Stimulated activated CD8-positive, alpha-beta memory T cell treated with anti-CD3 and anti-CD28 coated beads, Interleukin-7, amount 100 ng/mL, for 4 hours (primary cell): ENCODE data around the gene C11orf98.
"Not testable (repeated sequence)": the region's sequence is repeated elsewhere in the genome, so short reads cannot be mapped to it uniquely, and the experiment has no call there.

Experiments used
- DNase-seq, 2 donors: peaks; one replicate each; pipeline ENCODE4 v3.0.0-alpha.2; 2020; ENCODE audit warnings: low read depth in 2 of 2

C11orf98 gene

GRCh38 chr11:62682518-62682917 is 17.5 kb upstream of the C11orf98 start:
- no peak for DNase-seq

- DNase-seq: no peak
These were observed 15.8 kb upstream of the C11orf98 start for GRCh38 chr11:62680825-62681240.

- DNase-seq: peak; percentile 80 to 82
These were observed 14.0 kb upstream of the C11orf98 start, which contains the start of gene UBXN1 for GRCh38 chr11:62678770-62679696. UBXN1 (minus strand) TSS chr11:62679073; CDS start chr11:62678923, 150 bp downstream.

GRCh38 chr11:62678433-62678769 is 13.4 kb upstream of the C11orf98 start:
- DNase-seq: no peak

DNA sequence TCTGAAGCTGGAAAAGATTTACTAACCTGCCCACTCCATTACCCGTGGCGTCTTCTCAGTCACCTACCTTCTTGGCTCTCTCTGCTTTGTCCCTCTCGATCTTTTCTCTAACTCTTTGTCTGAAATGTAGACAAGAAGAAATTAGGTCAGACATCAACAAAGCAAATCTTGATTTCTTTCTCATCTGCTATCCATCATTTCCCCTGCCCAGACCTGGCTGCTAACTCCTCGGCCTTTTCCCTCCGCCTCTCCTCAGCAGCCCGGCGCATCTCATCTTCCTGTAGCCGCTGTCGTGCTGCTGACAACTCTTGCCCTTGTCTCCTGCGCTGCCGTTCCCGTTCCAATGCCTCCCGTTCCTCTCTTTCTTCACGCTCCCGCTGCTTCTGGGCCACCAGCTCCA is 12.7 kb upstream of the C11orf98 start:
- DNase-seq: no peak

- no peak for DNase-seq
These were observed 12.1 kb upstream of the C11orf98 start for GRCh38 chr11:62677156-62677555.

- DNase-seq: no peak
These were observed 11.7 kb upstream of the C11orf98 start for GRCh38 chr11:62676698-62677097.

- DNase-seq: not testable (repeated sequence)
These were observed 10.4 kb upstream of the C11orf98 start for GRCh38 chr11:62675415-62675814.

DNA sequence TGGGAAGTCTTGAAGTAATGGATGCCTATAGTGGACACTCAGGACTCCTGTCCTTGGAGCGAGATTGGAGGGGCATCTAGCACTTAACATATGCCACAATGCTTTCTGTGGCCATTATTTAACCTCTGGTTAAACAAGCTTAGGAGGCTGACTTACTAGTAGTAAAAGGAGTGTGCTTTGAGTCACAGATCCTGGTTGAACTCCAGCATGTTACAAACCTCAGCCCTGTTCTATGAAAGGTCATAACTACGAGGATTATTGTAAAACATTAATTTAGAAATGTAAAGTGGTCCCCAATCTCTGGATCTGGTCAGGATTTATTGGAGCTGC is 8.2 kb upstream of the C11orf98 start:
- DNase-seq: no peak

GRCh38 chr11:62671608-62672389 is 6.8 kb upstream of the C11orf98 start, which contains the start of the genes LBHD1 and UQCC3:
LBHD1 (minus strand) TSS chr11:62672267; CDS start chr11:62670031, 2,236 bp downstream.
UQCC3 (plus strand) TSS chr11:62671673; CDS start chr11:62671746, 73 bp downstream.
- peak; percentile 63 to 71 for DNase-seq

GRCh38 chr11:62671236-62671607 is 6.2 kb upstream of the C11orf98 start:
- DNase-seq: peak in 1 of 2 donors; percentile 13

DNA sequence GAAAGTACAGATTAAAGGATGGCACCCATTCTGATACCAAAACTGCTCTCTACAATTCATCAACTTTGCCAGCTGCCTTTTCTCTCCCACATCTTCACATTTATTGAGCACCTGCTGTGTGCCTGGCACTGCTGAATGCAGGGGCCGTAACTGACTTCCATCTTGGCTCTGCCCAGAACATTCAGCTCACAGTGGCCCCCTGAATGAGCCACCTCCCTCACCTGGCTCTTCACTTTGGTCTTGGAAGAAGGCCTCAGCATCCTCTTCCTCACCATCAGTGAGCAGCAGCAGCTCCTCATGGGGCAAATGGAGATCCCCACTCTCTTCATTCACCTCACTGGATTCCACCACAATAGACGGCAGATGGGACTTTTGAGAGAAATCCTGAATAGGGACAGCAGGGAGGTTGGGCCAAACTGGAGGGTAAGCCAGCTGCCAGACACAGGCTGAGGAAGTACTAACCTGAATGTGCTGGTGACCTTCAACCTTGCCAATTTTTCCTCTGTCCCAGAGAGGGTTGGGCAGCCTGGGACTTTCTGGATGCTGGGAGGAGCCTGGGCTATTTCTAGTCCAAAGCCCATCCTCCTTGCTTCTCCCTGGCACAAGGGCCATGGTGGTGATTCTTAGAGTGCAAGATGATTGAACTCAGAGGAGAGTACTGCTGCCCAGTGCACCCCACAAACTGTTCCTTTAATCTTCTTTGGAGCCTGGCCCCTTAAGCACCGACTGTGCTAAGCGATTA is 4.6 kb upstream of the C11orf98 start:
- DNase-seq: no peak

DNA sequence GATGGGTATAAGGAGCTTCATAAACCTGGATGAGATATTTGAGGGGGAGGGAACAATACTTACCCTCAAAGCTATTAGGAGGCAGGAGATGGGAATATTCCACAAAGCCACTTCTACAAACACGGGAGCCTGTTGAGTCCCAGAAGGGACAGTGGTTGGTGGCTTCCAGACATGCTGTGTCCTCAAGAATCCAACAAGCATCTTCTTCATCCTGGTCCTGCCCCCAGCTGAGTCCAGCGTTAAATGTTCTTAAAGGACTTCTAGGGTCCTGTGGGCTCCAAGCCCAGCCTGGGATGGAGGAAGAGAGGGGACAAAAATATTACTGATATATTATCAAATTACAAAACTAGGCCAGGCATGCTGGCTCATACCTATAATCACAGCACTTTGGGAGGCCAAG is 2.5 kb upstream of the C11orf98 start:
- no peak for DNase-seq

DNA sequence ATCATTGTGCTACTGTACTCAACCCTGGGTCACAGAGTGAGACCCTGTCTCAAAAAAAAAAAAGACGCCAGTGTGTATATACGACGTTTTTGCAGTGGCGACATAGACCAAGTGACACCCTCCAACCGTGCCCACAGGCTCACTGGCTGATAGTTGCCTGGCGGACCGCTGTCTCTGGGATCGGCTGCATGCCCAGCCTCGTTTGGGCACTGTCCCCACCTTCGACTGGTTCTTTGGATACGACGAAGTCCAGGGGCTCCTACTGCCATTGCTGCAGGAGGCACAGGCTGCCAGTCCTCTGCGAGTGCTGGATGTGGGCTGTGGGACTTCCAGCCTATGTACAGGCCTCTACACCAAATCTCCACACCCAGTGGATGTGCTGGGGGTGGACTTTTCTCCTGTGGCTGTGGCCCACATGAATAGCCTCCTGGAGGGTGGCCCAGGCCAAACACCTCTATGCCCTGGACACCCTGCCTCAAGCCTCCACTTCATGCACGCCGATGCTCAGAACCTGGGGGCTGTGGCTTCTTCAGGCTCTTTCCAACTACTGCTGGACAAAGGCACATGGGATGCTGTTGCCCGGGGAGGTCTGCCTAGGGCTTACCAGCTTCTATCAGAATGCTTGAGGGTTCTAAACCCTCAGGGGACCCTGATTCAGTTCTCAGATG is 1.4 kb upstream of the C11orf98 start:
- DNase-seq: no peak

- DNase-seq: peak; percentile 68 to 78
These were observed 719 bp upstream of the C11orf98 start for GRCh38 chr11:62665599-62666258.

GRCh38 chr11:62664405-62665074 is 470 bp downstream of the C11orf98 start:
- peak in 1 of 2 donors; percentile 29 for DNase-seq

DNA sequence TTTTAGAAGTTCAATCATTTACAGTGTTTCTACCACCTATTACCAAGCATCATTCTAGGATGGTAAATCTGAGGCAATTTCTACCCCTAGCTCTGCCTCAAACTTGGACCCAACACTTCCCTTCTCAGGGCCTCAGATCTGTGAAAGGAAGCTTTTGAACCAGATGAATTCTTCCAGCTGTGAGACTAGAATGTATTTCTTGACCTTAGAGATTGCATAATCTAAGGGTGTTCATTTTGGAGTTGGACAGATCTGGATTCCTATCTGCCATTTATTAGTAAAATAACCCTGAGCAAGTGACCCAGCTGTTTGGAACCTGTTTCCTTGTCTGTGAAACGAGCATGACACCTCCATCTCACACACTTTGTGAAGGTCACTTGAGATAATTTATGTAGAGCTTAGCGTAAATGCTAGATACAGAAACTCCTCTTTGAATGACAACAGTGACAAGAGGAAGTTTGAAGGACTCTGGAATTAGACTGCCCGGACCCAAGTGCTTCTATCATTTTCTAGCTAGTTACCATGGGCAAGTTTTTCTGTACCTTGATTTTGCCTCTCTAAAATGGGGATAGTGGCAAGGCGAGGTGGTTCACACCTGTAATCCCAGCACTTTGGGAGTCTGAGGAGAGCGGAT is 8.1 kb downstream of the C11orf98 start:
- DNase-seq: no peak

GRCh38 chr11:62654297-62654696 is 10.7 kb downstream of the C11orf98 start:
- DNase-seq: no peak

- no peak for DNase-seq
These were observed 12.6 kb downstream of the C11orf98 start for GRCh38 chr11:62652161-62653006.
